IMR-90 (cell line): ENCODE results near the gene BACE1-AS. TPM values are rescaled to one million over a fixed set of nuclear protein-coding genes. Genes with fewer than 3 reads are reported as not detected.
A peak's percentile ranks its signal among the peaks of the same experiment; 100 is the strongest.

Experiments used
- ATAC-seq: fragments of 200-7000 bp; cut with Tn5 transposase; 2 replicates; pipeline ENCODE4 v1.9.1; 2020; ENCODE audit warnings: low read depth, mild to moderate bottlenecking, moderate library complexity
- BruUV-seq: library from RNA; stranded (reverse); fragments of 400-500 nt; replicated peaks from 2 replicates; lab custom pipeline; 2021; lab: Mats Ljungman, UMichigan
- CTCF ChIA-PET: fragments of 300-600 bp; formaldehyde crosslinking; extraction: SDS; loops from one replicate; lab custom pipeline; 2021; ENCODE audit warnings: antibody characterized with exemption; lab: Yijun Ruan, JAX
- POLR2A ChIA-PET: fragments of 300-600 bp; sonication (Branson Sonifier 250); formaldehyde crosslinking; loops from one replicate; lab custom pipeline; 2022; ENCODE audit warnings: antibody characterized with exemption; ENCODE audit not compliant: unreplicated experiment; lab: Charles Lee
- DNase-seq: peaks from one replicate; pipeline ENCODE4 v3.0.0; 2013
- H2AFZ ChIP-seq: replicated peaks from 2 replicates; pipeline ENCODE3; 2013; ENCODE audit warnings: low read length, mild to moderate bottlenecking; ENCODE audit not compliant: poor library complexity
- H2AK5ac ChIP-seq: 2 replicates; pipeline ENCODE4 v1.6.1; 2013; ENCODE audit warnings: low read depth, low read length, inconsistent platforms
- H2AK9ac ChIP-seq: replicated peaks from 2 replicates; pipeline ENCODE3; 2013; ENCODE audit warnings: mild to moderate bottlenecking, low read depth, low read length, moderate library complexity; ENCODE audit not compliant: poor library complexity
- H2BK120ac ChIP-seq: 2 replicates; pipeline ENCODE4 v1.6.1; 2013; ENCODE audit warnings: low read depth, low read length, inconsistent platforms
- H2BK15ac ChIP-seq: 3 replicates; pipeline ENCODE4 v1.6.1; 2013; ENCODE audit warnings: low read depth, low read length, inconsistent platforms
- H2BK20ac ChIP-seq: 2 replicates; pipeline ENCODE4 v1.6.1; 2013; ENCODE audit warnings: low read depth, mild to moderate bottlenecking, inconsistent platforms, low read length, moderate library complexity
- H2BK5ac ChIP-seq: 2 replicates; pipeline ENCODE4 v1.6.1; 2013; ENCODE audit warnings: mild to moderate bottlenecking, low read depth, low read length, inconsistent platforms; ENCODE audit not compliant: poor library complexity, severe bottlenecking
- H3K14ac ChIP-seq: replicated peaks from 2 replicates; pipeline ENCODE4 v1.6.1; 2013; ENCODE audit warnings: low read depth, low read length, inconsistent platforms
- H3K18ac ChIP-seq: 2 replicates; pipeline ENCODE4 v1.6.1; 2013; ENCODE audit warnings: low read depth, low read length, control low read depth
- H3K23ac ChIP-seq: 2 replicates; pipeline ENCODE4 v1.6.1; 2013; ENCODE audit warnings: low read depth, low read length, inconsistent platforms
- H3K27ac ChIP-seq: 2 replicates; pipeline ENCODE4 v1.5.1; 2013; ENCODE audit warnings: mild to moderate bottlenecking, control low read depth, low read length; ENCODE audit not compliant: insufficient read depth
- H3K27me3 ChIP-seq: 2 replicates; pipeline ENCODE4 v1.6.1; 2013; ENCODE audit warnings: low read length; ENCODE audit not compliant: control insufficient read depth, insufficient read depth
- H3K36me3 ChIP-seq: 2 replicates; pipeline ENCODE4 v1.6.1; 2013; ENCODE audit warnings: low read length, mixed read lengths; ENCODE audit not compliant: control insufficient read depth, insufficient read depth
- H3K4ac ChIP-seq: 2 replicates; pipeline ENCODE4 v1.6.1; 2013; ENCODE audit warnings: low read depth, low read length, inconsistent platforms
- H3K4me1 ChIP-seq: 2 replicates; pipeline ENCODE4 v1.6.1; 2013; ENCODE audit warnings: low read length, mixed read lengths; ENCODE audit not compliant: control insufficient read depth, insufficient read depth
- H3K4me2 ChIP-seq: 2 replicates; pipeline ENCODE4 v1.6.1; 2013; ENCODE audit warnings: low read depth, mild to moderate bottlenecking, control low read depth, low read length, moderate library complexity
- H3K4me3 ChIP-seq: 2 replicates; pipeline ENCODE4 v1.5.1; 2013; ENCODE audit warnings: low read depth, mild to moderate bottlenecking, control low read depth, low read length, moderate library complexity; ENCODE audit not compliant: insufficient read depth
- H3K56ac ChIP-seq: 2 replicates; pipeline ENCODE4 v1.6.1; 2013; ENCODE audit warnings: low read length, inconsistent platforms; ENCODE audit not compliant: insufficient read depth; ENCODE audit errors: extremely low read depth
- H3K79me1 ChIP-seq, 2 experiments: 2 replicates each; pipeline ENCODE4 v1.6.1; 2013; ENCODE audit warnings: low read length in 2 of 2, inconsistent platforms in 1 of 2, low read depth in 1 of 2
- H3K9ac ChIP-seq: 2 replicates; pipeline ENCODE4 v1.6.1; 2013; ENCODE audit warnings: low read depth, low read length, control low read depth
- H3K9me1 ChIP-seq: 2 replicates; pipeline ENCODE4 v1.6.1; 2013; ENCODE audit warnings: low read length, inconsistent platforms; ENCODE audit not compliant: insufficient read depth
- H3K9me3 ChIP-seq: 2 replicates; pipeline ENCODE4 v1.6.1; 2013; ENCODE audit warnings: low read length; ENCODE audit not compliant: control insufficient read depth, insufficient read depth
- H4K20me1 ChIP-seq: 2 replicates; pipeline ENCODE4 v1.6.1; 2013; ENCODE audit warnings: low read length, inconsistent platforms; ENCODE audit not compliant: insufficient read depth
- H4K5ac ChIP-seq: 2 replicates; pipeline ENCODE4 v1.6.1; 2013; ENCODE audit warnings: mild to moderate bottlenecking, low read depth, low read length, control low read depth
- H4K8ac ChIP-seq, 2 experiments: 2 replicates each; pipeline ENCODE4 v1.6.1; 2013; ENCODE audit warnings: low read depth in 2 of 2, low read length in 2 of 2, control low read depth in 1 of 2, inconsistent platforms in 1 of 2
- H4K91ac ChIP-seq: 2 replicates; pipeline ENCODE4 v1.6.1; 2013; ENCODE audit warnings: low read depth, low read length, inconsistent platforms; ENCODE audit not compliant: insufficient read depth
- BHLHE40 ChIP-seq: fragments of 150-350 bp; IDR thresholded peaks from 2 replicates; pipeline ENCODE4 v1.6.1; 2016; ENCODE audit warnings: mild to moderate bottlenecking, low read depth, low read length
- CHD1 ChIP-seq: IDR thresholded peaks from 2 replicates; pipeline ENCODE4 v1.6.1; 2012; ENCODE audit warnings: low read depth, low read length, improper control_type of control experiment
- ELK1 ChIP-seq: fragments of 150-350 bp; IDR thresholded peaks from 2 replicates; pipeline ENCODE4 v1.6.1; 2016; ENCODE audit warnings: low read depth, mild to moderate bottlenecking, low read length, moderate library complexity, borderline replicate concordance
- MXI1 ChIP-seq: IDR thresholded peaks from 2 replicates; pipeline ENCODE4 v1.6.1; 2012; ENCODE audit warnings: low read depth, mild to moderate bottlenecking, low read length, moderate library complexity, borderline replicate concordance
- NFE2L2 ChIP-seq: fragments of 150-350 bp; IDR thresholded peaks from 2 replicates; pipeline ENCODE4 v1.6.1; 2016; ENCODE audit warnings: low read depth, mild to moderate bottlenecking, low read length
- RAD21 ChIP-seq: IDR thresholded peaks from 2 replicates; pipeline ENCODE4 v1.6.1; 2012; ENCODE audit warnings: low read length, improper control_type of control experiment
- RCOR1 ChIP-seq: IDR thresholded peaks from 2 replicates; pipeline ENCODE4 v1.6.1; 2012; ENCODE audit warnings: mild to moderate bottlenecking, low read length, improper control_type of control experiment; ENCODE audit not compliant: insufficient replicate concordance
- RFX5 ChIP-seq: IDR thresholded peaks from 2 replicates; pipeline ENCODE4 v1.8.0; 2012; ENCODE audit warnings: low read depth, mild to moderate bottlenecking, low read length, moderate library complexity
- SMC3 ChIP-seq: fragments of 150-350 bp; IDR thresholded peaks from 2 replicates; pipeline ENCODE4 v1.6.1; 2016; ENCODE audit warnings: low read depth, mild to moderate bottlenecking, antibody characterized with exemption, low read length, moderate library complexity
- USF2 ChIP-seq: fragments of 150-350 bp; IDR thresholded peaks from 2 replicates; pipeline ENCODE4 v1.6.1; 2017; ENCODE audit warnings: mild to moderate bottlenecking, antibody characterized with exemption, low read length, low read depth
- WGBS, 2 experiments: methylation state at CpG; one replicate each; pipeline versions ENCODE4 v1.1.5 to v1.1.7; 2013; ENCODE audit warnings: missing lambda C conversion rate in 2 of 2; ENCODE audit not compliant: insufficient read length in 1 of 2; ENCODE audit errors: extremely low coverage in 2 of 2; 5-methylcytosine and 5-hydroxymethylcytosine counted together
- dilution Hi-C: fragments of 300-500 bp; cut with HindIII; formaldehyde crosslinking; loops from one replicate; pipeline ENCODE4 v1.14.3; 2018; ENCODE audit warnings: low sequenced_read_pairs; ENCODE audit not compliant: unreplicated experiment
- in situ Hi-C: fragments of 300-500 bp; cut with MboI; formaldehyde crosslinking; loops from 3 replicates; pipeline ENCODE4 v1.14.3; 2019; ENCODE audit warnings: low sequenced_read_pairs, inconsistent platforms, mixed read lengths
- intact Hi-C: fragments of 100-400 bp; cut with micrococcal nuclease; formaldehyde crosslinking; loops from 2 replicates; pipeline ENCODE4 v1.10.0; 2022
- polyA plus RNA-seq, 3 experiments: library from polyadenylated mRNA; depleted of rRNA; stranded (reverse); fragments of >200 nt; gene quantifications; 2 replicates each; pipeline ENCODE4 v1.2.3, GENCODE V29; 2012; ENCODE audit warnings: low replicate concordance in 1 of 3
- total RNA-seq: library from RNA; depleted of rRNA; stranded (reverse); fragments of >200 nt; gene quantifications from 2 replicates; pipeline ENCODE4 v1.2.3, GENCODE V29; 2012

BACE1-AS gene
- total and polyA plus RNA-seq, 2 of the 4 experiments (the other 2 are of a cell fraction) = 2.7 to 2.9 TPM

DNA sequence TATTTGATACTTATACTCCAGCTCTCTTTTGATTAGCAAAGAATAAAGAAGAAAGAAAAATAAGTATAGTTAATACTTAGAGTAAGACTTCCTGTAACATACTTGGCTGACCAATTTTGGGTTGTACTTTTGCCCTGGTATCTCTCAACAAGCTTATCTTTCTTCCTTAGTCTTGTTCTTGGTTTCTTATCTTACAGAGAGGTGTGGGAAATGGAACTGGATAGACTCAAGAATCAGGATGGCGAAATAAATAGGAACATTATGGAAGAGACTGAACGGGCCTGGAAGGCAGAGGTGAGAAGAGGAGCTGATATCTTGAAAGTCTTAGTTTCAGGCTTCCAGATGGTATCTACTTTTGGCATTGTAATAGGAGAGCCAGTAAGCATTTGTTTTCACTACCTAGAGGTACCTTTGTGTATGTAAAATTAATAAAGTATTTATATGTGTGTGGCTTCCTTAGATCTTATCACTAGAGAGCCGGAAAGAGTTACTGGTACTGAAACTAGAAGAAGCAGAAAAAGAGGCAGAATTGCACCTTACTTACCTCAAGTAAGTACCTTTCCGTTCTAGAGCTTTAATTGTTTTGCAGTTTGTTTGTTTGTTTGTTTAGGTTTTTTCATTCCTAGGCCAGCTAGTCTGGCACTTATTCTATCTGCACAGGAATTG lies 11.3 kb upstream of the BACE1-AS start:
- Histone ChIP-seq H2AFZ (no peak overlapping the region), H3K4me3 (no peak overlapping the region), H3K14ac (no peak overlapping the region), H3K18ac (peak overlapping the region; percentile 5; the same call in 1 of the 2 replicates), H3K56ac (no peak overlapping the region), H2BK120ac (peak overlapping the region; percentile 56; the same call in 1 of the 2 replicates), H3K4ac (peak overlapping the region; percentile 15; the same call in 1 of the 2 replicates), H3K36me3 (peaks cover 11% of the 10 kb centered on the region), H3K23ac (0 out of 2 replicates have a peak overlapping the region, but pooled peaks have one; percentile 34), H3K4me2 (no peak overlapping the region), H2AK9ac (no peak overlapping the region), H4K20me1 (no peaks in the 10 kb centered on the region), H3K27me3 (no peaks in the 10 kb centered on the region), H3K9me1 (peaks cover 19% of the 10 kb centered on the region), H2BK20ac (peak overlapping the region; percentile 24; the same call in 1 of the 2 replicates), H3K27ac (no peak overlapping the region), H2BK15ac (peak overlapping the region; percentile 65; the same call in 1 of the 3 replicates), H3K4me1 (peaks cover 13% of the 10 kb centered on the region), H4K5ac (no peak overlapping the region), H3K9ac (no peak overlapping the region), H3K9me3 (no peaks in the 10 kb centered on the region), H2BK5ac (peak overlapping the region; percentile 16), H3K79me1 (peaks cover 8 to 23% of the 10 kb centered on the region in 2 experiments), H4K8ac (peak overlapping the region in 1 of 2 experiments; percentile 1; a peak in 2 of 4 replicates), H4K91ac (no peak overlapping the region), H2AK5ac (no peak overlapping the region)
- no peak for DNase-seq
- no peak for ATAC-seq
- intact Hi-C loops (loop anchor here (2.0 kb wide), 1 partner anchor 41 kb away; no protein-coding TSS in a partner anchor), dilution Hi-C loops (no loop called here), in situ Hi-C loops (no loop called here)
- CTCF ChIA-PET = no interaction called here
- TF ChIP-seq BHLHE40 (no peak), USF2 (no peak), NFE2L2 (no peak), CHD1 (no peak), SMC3 (no peak), MXI1 (no peak), RAD21 (no peak), RFX5 (no peak), RCOR1 (no peak), ELK1 (no peak)
- BruUV-seq = no TSS peak
- 80% methylated on average over 1 of the region's 4 CpGs; no CpG with 5 or more reads in 1 of the 2 experiments for WGBS, 2 experiments
- POLR2A ChIA-PET = no interaction called here
